Heart right ventricle (tissue), 16 donors: ENCODE data around the gene LRRN3. TPM values are rescaled to one million over a fixed set of nuclear protein-coding genes. Genes with fewer than 3 reads are reported as not detected.

ENCODE experiments used
- ATAC-seq, 8 donors: fragments of 200-7000 bp; cut with Tn5 transposase; one replicate each; pipeline ENCODE4 v1.9.1; 2020; ENCODE audit warnings: mild to moderate bottlenecking in 8 of 8, moderate library complexity in 8 of 8, moderate number of reproducible peaks in 1 of 8
- DNase-seq, 2 donors: peaks; one replicate each; pipeline ENCODE4 v3.0.0-alpha.2; 2020
- H3K27ac ChIP-seq, 10 donors: fragments of 200-600 bp; sonication (generic) in 2 of 10; one replicate each; pipeline versions ENCODE4 v1.5.0 to v1.8.0; 2020 to 2022; ENCODE audit warnings: mild to moderate bottlenecking in 3 of 10
- H3K27me3 ChIP-seq, 7 donors: fragments of 200-600 bp; one replicate each; pipeline ENCODE4 v1.8.0; 2021 to 2022; ENCODE audit warnings: mild to moderate bottlenecking in 2 of 7
- H3K36me3 ChIP-seq, 9 donors: fragments of 200-600 bp; sonication (generic) in 1 of 9; one replicate each; pipeline versions ENCODE4 v1.5.0 to v1.8.0; 2020 to 2022; ENCODE audit warnings: mild to moderate bottlenecking in 2 of 9
- H3K4me1 ChIP-seq, 9 donors: fragments of 200-600 bp; sonication (generic) in 1 of 9; one replicate each; pipeline versions ENCODE4 v1.5.0 to v1.8.0; 2020 to 2022; ENCODE audit warnings: mild to moderate bottlenecking in 4 of 9
- H3K4me3 ChIP-seq, 10 donors: fragments of 200-600 bp; sonication (generic) in 2 of 10; one replicate each; pipeline versions ENCODE4 v1.5.0 to v1.8.0; 2020 to 2022; ENCODE audit warnings: mild to moderate bottlenecking in 7 of 10, moderate library complexity in 2 of 10
- H3K9me3 ChIP-seq, 11 donors: fragments of 200-600 bp in 10 of 11; sonication (generic) in 2 of 11; one replicate each; pipeline versions ENCODE4 v1.5.0 to v1.8.0; 2013 to 2022; ENCODE audit warnings: mild to moderate bottlenecking in 2 of 11, control low read depth in 1 of 11, moderate library complexity in 1 of 11
- CTCF ChIP-seq, 9 donors: fragments of 200-600 bp; sonication (generic) in 2 of 9; IDR thresholded peaks; one replicate each; pipeline versions ENCODE4 v1.5.0 to v1.8.0; 2021 to 2022; ENCODE audit warnings: antibody characterized with exemption in 9 of 9, mild to moderate bottlenecking in 5 of 9, moderate library complexity in 1 of 9
- WGBS, 2 donors: extraction: QIAGEN DNeasy Blood & Tissue Kit; methylation state at CpG; one replicate each; pipeline ENCODE4 v1.1.7; 2013; ENCODE audit warnings: inconsistent platforms in 1 of 2; 5-methylcytosine and 5-hydroxymethylcytosine counted together
- intact Hi-C, 10 donors: fragments of 100-400 bp; cut with DNase I; formaldehyde crosslinking; loops; one replicate each; pipeline versions ENCODE4 v1.11.1 to v1.14.2; 2022
- polyA plus RNA-seq, 2 donors: library from polyadenylated mRNA; stranded (reverse); fragments of 200-250 nt; gene quantifications; one replicate each; pipeline ENCODE4 v1.2.3, GENCODE V29; 2013
- total RNA-seq, 10 donors: library from RNA; stranded (reverse); fragmentation: NEBNext Ultra II Directional in 3 of 10; extraction: Animal tissue kit (Norgen Biotek cat#: 25700) in 3 of 10; gene quantifications; one replicate each; pipeline versions ENCODE4 v1.2.1 to v1.2.4, GENCODE V29; 2021 to 2023
- donor health status: Arrhythmogenic right ventricular cardiomyopathy.
- donor health status: ischemic (EF 13 %, LVEDD 7.1; RV severe dilation, severe dysfunction).
- donor health status: healthy with polysubstance abuse.
- donor health status: DM: no; HTN: yes; CAD: no.
- donor health status: DM: no; HTN: no; CAD: no.
- donor health status: ischemic (EF 25% LVEDD 6.9; RV normal size, moderate dysfunction).
- donor health status: ischemic (EF 25% LVEDD 5.7; RV mildly dilated, moderate dysfunction).
- donor health status: healthy.
- donor health status: DM: yes; HTN: yes; CAD: no.
- donor health status: Ischemic cardiomyopathy.
- donor health status: ischemic (EF 35%, LVEDD 5.7; RV mildly dilated, moderate dysfunction).
- donor health status: nonischemic (EF 11% LVEDD 7.7; RV severe dilation, severe dysfunction).
- donor health status: DM: yes; HTN: yes; CAD: no.
- donor health status: PGD.
- donor health status: ischemic (EF 29% LVEDD 5.4; RV normal size, mild dysfunction).
- donor health status: nonischemic (EF 23%, LVEDD 6.1; RV moderate dilation, normal function).

The LRRN3 gene
- total and polyA plus RNA-seq, 12 donors: 0.30 to 16.4 (median 1.8) TPM

- Histone ChIP-seq H3K27me3 (no peaks in the 10 kb centered on the region), H3K27ac (no peak overlapping the region), H3K36me3 (no peaks in the 10 kb centered on the region), H3K9me3 (no peaks in the 10 kb centered on the region), H3K4me3 (no peak overlapping the region), H3K4me1 (peaks cover 0 to 7% (median 0%) of the 10 kb centered on the region in 9 donors)
- intact Hi-C loops: no loop called here
- WGBS, 2 donors: 51 to 59% methylated on average over 4 of the region's 4 CpGs
- ATAC-seq (no peak), DNase-seq (no peak)
- no peak for TF ChIP-seq CTCF (IDR thresholded peaks at IDR 0.05)
Observed at GRCh38 chr7:111082351-111082750, 8.6 kb upstream of the LRRN3 start.

GRCh38 chr7:111083413-111083812 lies 7.5 kb upstream of the LRRN3 start:
- Histone ChIP-seq H3K4me1 (peaks cover 0 to 7% (median 0%) of the 10 kb centered on the region in 9 donors), H3K36me3 (no peaks in the 10 kb centered on the region), H3K9me3 (no peaks in the 10 kb centered on the region), H3K27ac (no peak overlapping the region), H3K4me3 (no peak overlapping the region), H3K27me3 (no peaks in the 10 kb centered on the region)
- WGBS, 2 donors: 63 to 66% methylated on average over 5 of the region's 5 CpGs
- TF ChIP-seq CTCF (IDR thresholded peaks at IDR 0.05): no peak
- ATAC-seq: no peak
- intact Hi-C loops: no loop called here
- DNase-seq: no peak

GRCh38 chr7:111085356-111085755 lies 5.6 kb upstream of the LRRN3 start:
- Histone ChIP-seq H3K4me1 (peaks cover 0 to 7% (median 1%) of the 10 kb centered on the region in 9 donors), H3K27ac (no peak overlapping the region), H3K4me3 (no peak overlapping the region), H3K9me3 (no peaks in the 10 kb centered on the region), H3K36me3 (no peaks in the 10 kb centered on the region), H3K27me3 (no peaks in the 10 kb centered on the region)
- ATAC-seq (no peak), DNase-seq (no peak)
- 98 to 99% methylated on average over 3 of the region's 3 CpGs for WGBS, 2 donors
- intact Hi-C loops: no loop called here
- TF ChIP-seq CTCF (IDR thresholded peaks at IDR 0.05): no peak

GRCh38 chr7:111086532-111086931 lies 4.4 kb upstream of the LRRN3 start:
- H3K27ac ChIP-seq: no peak overlapping the region
- H3K36me3 ChIP-seq: no peaks in the 10 kb centered on the region
- WGBS, 2 donors: 91 to 93% methylated on average over 2 of the region's 2 CpGs
- no peaks in the 10 kb centered on the region for H3K9me3 ChIP-seq
- DNase-seq: no peak
- TF ChIP-seq CTCF (IDR thresholded peaks at IDR 0.05): no peak
- H3K27me3 ChIP-seq: no peaks in the 10 kb centered on the region
- intact Hi-C loops: no loop called here
- peaks cover 0 to 14% (median 9%) of the 10 kb centered on the region in 9 donors for H3K4me1 ChIP-seq
- no peak overlapping the region for H3K4me3 ChIP-seq
- ATAC-seq: no peak
